GM10248 (cell line): ENCODE measurements around the gene FUT2.
"Not testable (repeated sequence)": the region's sequence is repeated elsewhere in the genome, so short reads cannot be mapped to it uniquely, and the experiment has no call there.

ENCODE experiments used
- CTCF ChIA-PET: fragments of 300-600 bp; sonication (Branson Sonifier 250); formaldehyde crosslinking; extraction: SDS; loops from one replicate; lab custom pipeline; 2021; ENCODE audit warnings: antibody characterized with exemption; lab: Yijun Ruan, JAX
- POLR2A ChIA-PET: fragments of 350-650 bp; sonication (Branson Sonifier 250); formaldehyde crosslinking; extraction: SDS; loops from one replicate; lab custom pipeline; 2020; ENCODE audit warnings: antibody characterized with exemption; lab: Yijun Ruan, JAX
- DNase-seq: peaks from one replicate; pipeline ENCODE4 v3.0.0; 2012; ENCODE audit errors: extremely low spot score
- CTCF ChIP-seq: IDR thresholded peaks from 2 replicates; pipeline ENCODE4 v1.5.1; 2012; ENCODE audit warnings: mild to moderate bottlenecking, low read depth; ENCODE audit errors: extremely low read depth, missing control alignments, control extremely low read depth

Gene FUT2

GRCh38 chr19:48651683-48652048, 44.1 kb upstream of the FUT2 start:
- TF ChIP-seq CTCF = no peak
- no peak for DNase-seq
- CTCF ChIA-PET = no interaction called here
- POLR2A ChIA-PET = no interaction called here

GRCh38 chr19:48654299-48655059, 41.3 kb upstream of the FUT2 start:
- TF ChIP-seq CTCF = no peak
- CTCF ChIA-PET = no interaction called here
- POLR2A ChIA-PET = no interaction called here
- no peak for DNase-seq

- no peak for DNase-seq
- TF ChIP-seq CTCF = no peak
- POLR2A ChIA-PET = no interaction called here
- CTCF ChIA-PET = interaction anchor here (1.0 to 1.4 kb wide), 3 partner anchors 10 to 68 kb away, joined by 3 read pairs; no protein-coding TSS in a partner anchor
Observed at GRCh38 chr19:48656840-48657474, 38.8 kb upstream of the FUT2 start.

- DNase-seq, POLR2A ChIA-PET: not testable (repeated sequence)
- CTCF ChIA-PET = interaction anchor here (1.0 to 1.2 kb wide), 2 partner anchors 9 to 69 kb away, joined by 3 read pairs; no protein-coding TSS in a partner anchor
Observed at GRCh38 chr19:48657828-48658227, 37.9 kb upstream of the FUT2 start.

GRCh38 chr19:48658483-48658882, 37.3 kb upstream of the FUT2 start:
- TF ChIP-seq CTCF = no peak
- ChIA-PET POLR2A (no interaction called here), CTCF (interaction anchor here (2.2 kb wide), 1 partner anchor 13 kb away, joined by 7 read pairs; the partner anchor contains the start of gene CA11)
- no peak for DNase-seq

GRCh38 chr19:48659768-48660167, 36.0 kb upstream of the FUT2 start:
- ChIA-PET CTCF (interaction anchor here (1.2 to 2.2 kb wide), 2 partner anchors 14 to 16 kb away, joined by 3 to 7 read pairs; partner anchors contain the start of gene CA11), POLR2A (no interaction called here)
- no peak for DNase-seq
- no peak for TF ChIP-seq CTCF
